ENCODE results near the gene HNF1A. TPM values are rescaled to one million over a fixed set of nuclear protein-coding genes. Genes with fewer than 3 reads are reported as not detected.

The HNF1A gene
- total RNA-seq, 3 donors from 2014 or later: 6.5 to 22.6 (median 14.4) TPM

DNA sequence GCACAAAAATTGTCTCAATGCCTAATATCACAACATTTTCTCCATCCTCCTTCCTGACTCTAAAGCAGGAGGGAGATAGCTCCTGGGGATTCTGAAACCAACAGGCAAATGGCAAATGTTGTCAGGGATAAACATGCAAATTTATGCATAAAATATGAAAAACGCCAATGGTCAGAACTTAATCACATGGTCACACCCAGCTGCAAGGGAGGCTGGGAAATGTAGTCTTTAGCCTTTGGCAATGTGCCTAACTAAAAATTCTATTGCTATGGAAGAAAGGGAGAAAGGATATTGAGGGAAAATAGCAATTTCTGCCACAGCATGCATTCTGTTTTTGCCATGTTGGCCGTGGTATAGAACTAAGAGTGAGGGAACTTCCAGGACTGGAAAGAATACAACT is 72.4 kb downstream of the HNF1A start:
- Histone ChIP-seq H3K4me1 (ENCODE audit: low read depth) (peaks cover 6% of the 10 kb centered on the region), H3K4me3 (no peak overlapping the region), H3K9me3 (no peaks in the 10 kb centered on the region), H3K36me3 (ENCODE audit: low read depth) (no peaks in the 10 kb centered on the region)
- ATAC-seq (no peak), DNase-seq (no peak)
- intact Hi-C loops (cut with DNase I, micrococcal nuclease): no loop called here
- TF ChIP-seq, protein P1, sequence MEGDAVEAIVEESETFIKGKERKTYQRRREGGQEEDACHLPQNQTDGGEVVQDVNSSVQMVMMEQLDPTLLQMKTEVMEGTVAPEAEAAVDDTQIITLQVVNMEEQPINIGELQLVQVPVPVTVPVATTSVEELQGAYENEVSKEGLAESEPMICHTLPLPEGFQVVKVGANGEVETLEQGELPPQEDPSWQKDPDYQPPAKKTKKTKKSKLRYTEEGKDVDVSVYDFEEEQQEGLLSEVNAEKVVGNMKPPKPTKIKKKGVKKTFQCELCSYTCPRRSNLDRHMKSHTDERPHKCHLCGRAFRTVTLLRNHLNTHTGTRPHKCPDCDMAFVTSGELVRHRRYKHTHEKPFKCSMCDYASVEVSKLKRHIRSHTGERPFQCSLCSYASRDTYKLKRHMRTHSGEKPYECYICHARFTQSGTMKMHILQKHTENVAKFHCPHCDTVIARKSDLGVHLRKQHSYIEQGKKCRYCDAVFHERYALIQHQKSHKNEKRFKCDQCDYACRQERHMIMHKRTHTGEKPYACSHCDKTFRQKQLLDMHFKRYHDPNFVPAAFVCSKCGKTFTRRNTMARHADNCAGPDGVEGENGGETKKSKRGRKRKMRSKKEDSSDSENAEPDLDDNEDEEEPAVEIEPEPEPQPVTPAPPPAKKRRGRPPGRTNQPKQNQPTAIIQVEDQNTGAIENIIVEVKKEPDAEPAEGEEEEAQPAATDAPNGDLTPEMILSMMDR (IDR thresholded peaks at IDR 0.05): no peak

Other genes with a start within 250 kb of the HNF1A start
- gene SPPL3, start 74.2 kb upstream of the HNF1A start, total RNA-seq: 10 to 100 TPM; 51.8 to 72.1 (median 65.6) TPM
- 10 to 100 TPM in 2 of 3 donors, 1 to 10 TPM in 1; 7.6 to 22.7 (median 11.9) TPM for gene C12orf43, start 37.9 kb downstream of the HNF1A start, total RNA-seq
- 10 to 100 TPM in 2 of 3 donors, 1 to 10 TPM in 1; 3.7 to 32.4 (median 10.2) TPM for gene OASL, start 60.7 kb downstream of the HNF1A start, total RNA-seq
- gene P2RX7, start 154.3 kb downstream of the HNF1A start, total RNA-seq: 10 to 100 TPM in 1 of 3 donors, 1 to 10 TPM in 2; 1.0 to 10.9 (median 1.4) TPM
- gene P2RX4, start 231.6 kb downstream of the HNF1A start, total RNA-seq: 100 to 1,000 TPM in 2 of 3 donors, 10 to 100 TPM in 1; 83.6 to 194 (median 132) TPM

Data from mucosa of descending colon (tissue), 3 donors.